Measurements from ENCODE around the gene SLC4A9. TPM values are rescaled to one million over a fixed set of nuclear protein-coding genes. Genes with fewer than 3 reads are reported as not detected.
"Not testable (repeated sequence)": the region's sequence is repeated elsewhere in the genome, so short reads cannot be mapped to it uniquely, and the experiment has no call there.

SLC4A9 gene
- total RNA-seq, 1 donor from 2014 or later = 0.06 TPM

- DNase-seq (ENCODE audit: extremely low read depth, low read depth, low spot score) = no peak
These were observed 22.1 kb upstream of the SLC4A9 start for GRCh38 chr5:140337880-140338279.

DNA sequence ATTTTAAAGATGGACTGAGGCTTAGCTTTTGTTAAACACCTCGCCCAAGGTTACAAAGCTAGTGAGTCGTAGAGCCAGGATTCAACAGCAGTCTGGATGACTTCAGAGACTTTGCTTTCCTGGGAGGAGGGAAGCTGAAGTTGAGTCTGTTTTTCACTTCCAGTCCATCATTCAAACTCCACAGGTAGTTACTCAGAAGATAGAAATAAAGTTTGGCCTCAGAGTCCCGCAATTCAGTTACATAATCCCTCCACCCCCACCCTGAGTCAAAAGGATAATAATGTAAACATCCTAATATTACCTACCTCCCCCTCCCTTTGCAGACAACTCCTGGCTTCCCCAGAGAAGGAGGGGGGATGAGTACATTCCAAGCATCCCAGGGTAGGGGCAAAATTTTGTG is 21.7 kb upstream of the SLC4A9 start:
- DNase-seq (ENCODE audit: extremely low read depth, low read depth, low spot score) = no peak

- no peak for DNase-seq (ENCODE audit: extremely low read depth, low read depth, low spot score)
These were observed 21.1 kb upstream of the SLC4A9 start for GRCh38 chr5:140338908-140339307.

GRCh38 chr5:140339636-140340035 is 20.4 kb upstream of the SLC4A9 start:
- no peak for DNase-seq (ENCODE audit: extremely low read depth, low read depth, low spot score)

GRCh38 chr5:140340605-140341121 is 19.3 kb upstream of the SLC4A9 start:
- no peak for DNase-seq (ENCODE audit: extremely low read depth, low read depth, low spot score)

- no peak for DNase-seq (ENCODE audit: extremely low read depth, low read depth, low spot score)
These were observed 18.4 kb upstream of the SLC4A9 start for GRCh38 chr5:140341591-140341990.

DNA sequence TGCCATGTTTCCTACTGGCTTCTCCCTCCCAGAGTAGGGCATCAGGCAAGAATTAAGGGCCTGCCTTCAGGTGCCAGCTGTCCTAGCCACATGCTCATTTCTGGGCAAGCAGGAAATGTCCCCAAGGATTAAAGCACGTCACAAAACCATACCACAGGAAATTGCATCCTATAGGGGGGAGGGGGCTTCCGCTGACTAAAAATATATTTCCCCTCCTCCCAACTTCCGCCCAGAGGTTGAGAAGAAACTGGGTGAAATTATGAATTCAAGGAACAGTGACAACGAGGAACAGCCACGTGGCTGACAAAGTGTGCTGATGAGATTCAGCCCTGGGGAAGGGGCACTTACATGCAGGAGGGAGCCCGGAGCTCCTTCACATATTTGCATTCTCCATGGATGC is 17.7 kb upstream of the SLC4A9 start:
- DNase-seq (ENCODE audit: extremely low read depth, low read depth, low spot score) = peak; percentile 60

DNA sequence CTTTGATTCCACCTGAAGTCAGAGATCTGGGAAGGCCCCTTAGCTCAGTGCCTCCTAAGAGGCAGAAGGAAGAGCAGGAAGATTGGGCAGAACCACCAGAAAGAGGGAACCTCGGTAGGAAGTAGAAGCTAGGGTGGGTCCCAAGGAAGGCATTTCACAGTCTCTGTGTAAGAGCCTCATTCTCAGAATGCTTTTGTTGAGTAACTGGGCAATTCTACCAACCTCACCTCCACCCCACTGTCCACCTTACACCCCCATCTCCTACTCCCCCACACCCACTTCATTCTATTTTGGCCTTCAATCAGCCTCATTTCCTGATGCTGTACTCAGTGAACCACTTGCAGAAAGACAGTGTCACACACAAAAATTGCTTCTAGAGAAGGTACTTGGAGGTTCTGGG is 17.1 kb upstream of the SLC4A9 start:
- no peak for DNase-seq (ENCODE audit: extremely low read depth, low read depth, low spot score)

DNA sequence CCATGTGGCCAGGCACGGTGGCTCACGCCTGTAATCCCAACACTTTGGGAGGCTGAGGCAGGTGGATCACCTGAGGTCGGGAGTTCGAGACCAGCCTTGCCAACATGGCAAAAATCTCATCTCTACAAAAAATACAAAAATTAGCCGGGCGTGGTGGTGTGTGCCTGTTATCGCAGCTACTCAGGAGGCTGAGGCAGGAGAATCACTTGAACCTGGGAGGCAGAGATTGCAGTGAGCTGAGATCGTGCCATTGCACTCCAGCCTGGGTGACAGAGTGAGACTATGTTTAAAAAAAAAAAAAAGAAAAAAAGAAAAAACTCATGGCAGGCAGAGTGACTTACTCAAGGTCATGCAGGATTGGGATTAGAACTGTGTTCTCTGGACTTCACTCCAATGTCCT is 16.1 kb upstream of the SLC4A9 start:
- not testable (repeated sequence) for DNase-seq (ENCODE audit: extremely low read depth, low read depth, low spot score)

DNA sequence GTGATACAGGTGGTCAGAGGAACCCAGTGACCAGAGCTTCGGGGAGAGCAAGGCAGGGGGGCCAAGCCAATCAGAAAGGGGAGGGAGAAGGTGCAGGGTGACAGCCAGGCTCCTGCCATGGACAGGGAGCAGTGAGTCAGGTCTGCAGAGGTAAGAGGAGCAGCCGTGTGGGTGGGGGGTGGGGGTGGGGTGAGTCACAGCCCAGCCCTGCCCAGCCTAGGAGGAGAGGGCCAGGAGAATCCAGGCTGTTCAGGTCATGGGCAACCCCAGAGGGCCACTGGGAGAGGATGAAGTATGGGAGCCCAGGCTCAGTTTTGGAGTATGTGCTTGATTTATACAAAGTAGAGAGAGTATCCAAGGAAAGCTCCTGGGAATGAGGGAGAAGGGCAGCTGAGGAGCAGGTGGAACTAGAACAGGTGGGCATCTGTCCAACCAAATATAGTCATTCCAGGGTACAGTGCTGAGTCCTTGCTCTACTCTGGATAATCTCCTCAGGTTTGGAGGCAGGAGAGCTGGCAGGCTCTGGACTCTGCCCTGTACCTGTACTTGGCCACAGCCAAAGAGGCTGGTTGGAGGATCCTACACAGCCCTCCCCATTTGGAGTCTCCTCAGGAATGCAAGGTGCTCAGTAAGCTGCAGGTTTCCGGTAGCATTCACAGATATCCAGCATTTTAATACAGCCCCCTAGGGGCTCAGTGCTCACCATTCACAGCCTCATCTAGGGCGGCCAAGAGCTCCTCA is 15.1 kb upstream of the SLC4A9 start:
- no peak for DNase-seq (ENCODE audit: extremely low read depth, low read depth, low spot score)

- no peak for DNase-seq (ENCODE audit: extremely low read depth, low read depth, low spot score)
These were observed 14.1 kb upstream of the SLC4A9 start for GRCh38 chr5:140345919-140346347.

- DNase-seq (ENCODE audit: extremely low read depth, low read depth, low spot score) = no peak
These were observed 13.4 kb upstream of the SLC4A9 start, which contains the start of gene HBEGF for GRCh38 chr5:140346348-140347221. TSS of gene HBEGF (minus strand) at chr5:140346603. CDS start at chr5:140346328, 275 bp downstream.

- DNase-seq (ENCODE audit: extremely low read depth, low read depth, low spot score) = no peak
These were observed 12.6 kb upstream of the SLC4A9 start for GRCh38 chr5:140347360-140347759.

DNA sequence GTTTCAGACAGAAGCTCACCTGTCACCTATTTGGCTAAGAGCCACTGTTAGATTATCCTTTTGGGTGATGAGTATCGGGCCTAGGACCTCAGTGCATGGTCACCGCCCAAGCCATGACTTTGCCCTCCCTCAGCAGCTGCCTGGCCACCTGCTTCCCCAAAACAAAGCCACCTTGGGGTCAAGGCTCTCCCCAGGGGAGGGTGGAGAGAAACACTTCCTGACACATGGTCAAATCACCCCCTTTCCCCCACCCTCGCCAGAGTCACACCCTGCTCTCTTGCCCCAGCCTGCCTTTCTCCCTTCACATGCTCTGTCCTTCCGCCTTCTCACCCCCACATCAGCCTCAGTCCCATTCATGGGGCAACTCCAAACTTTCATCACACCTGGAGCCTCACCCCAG is 11.9 kb upstream of the SLC4A9 start:
- no peak for DNase-seq (ENCODE audit: extremely low read depth, low read depth, low spot score)

DNA sequence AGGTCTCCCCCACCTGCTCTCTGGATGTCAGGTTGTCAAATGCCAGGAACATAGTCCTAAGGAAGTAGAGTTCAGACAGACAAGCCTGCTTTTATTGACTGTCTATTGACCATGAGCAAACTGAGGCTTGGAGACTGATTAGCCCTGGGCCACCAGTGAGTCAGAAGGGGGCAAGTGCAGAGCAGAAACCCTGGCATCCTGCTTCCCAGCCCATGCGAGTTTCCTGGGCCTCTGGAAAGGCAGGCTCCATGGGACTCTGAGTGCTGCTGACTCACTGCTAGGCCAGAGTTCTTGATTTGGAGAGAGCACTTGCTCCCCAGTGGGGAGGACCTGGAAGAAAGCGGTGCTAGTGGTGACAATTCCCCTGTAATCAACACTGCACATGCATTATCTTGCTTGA is 10.8 kb upstream of the SLC4A9 start:
- DNase-seq (ENCODE audit: extremely low read depth, low read depth, low spot score) = no peak

- peak; percentile 68 for DNase-seq (ENCODE audit: extremely low read depth, low read depth, low spot score)
These were observed 8.2 kb upstream of the SLC4A9 start for GRCh38 chr5:140351609-140352334.

GRCh38 chr5:140355546-140355945 is 4.4 kb upstream of the SLC4A9 start:
- no peak for DNase-seq (ENCODE audit: extremely low read depth, low read depth, low spot score)

DNA sequence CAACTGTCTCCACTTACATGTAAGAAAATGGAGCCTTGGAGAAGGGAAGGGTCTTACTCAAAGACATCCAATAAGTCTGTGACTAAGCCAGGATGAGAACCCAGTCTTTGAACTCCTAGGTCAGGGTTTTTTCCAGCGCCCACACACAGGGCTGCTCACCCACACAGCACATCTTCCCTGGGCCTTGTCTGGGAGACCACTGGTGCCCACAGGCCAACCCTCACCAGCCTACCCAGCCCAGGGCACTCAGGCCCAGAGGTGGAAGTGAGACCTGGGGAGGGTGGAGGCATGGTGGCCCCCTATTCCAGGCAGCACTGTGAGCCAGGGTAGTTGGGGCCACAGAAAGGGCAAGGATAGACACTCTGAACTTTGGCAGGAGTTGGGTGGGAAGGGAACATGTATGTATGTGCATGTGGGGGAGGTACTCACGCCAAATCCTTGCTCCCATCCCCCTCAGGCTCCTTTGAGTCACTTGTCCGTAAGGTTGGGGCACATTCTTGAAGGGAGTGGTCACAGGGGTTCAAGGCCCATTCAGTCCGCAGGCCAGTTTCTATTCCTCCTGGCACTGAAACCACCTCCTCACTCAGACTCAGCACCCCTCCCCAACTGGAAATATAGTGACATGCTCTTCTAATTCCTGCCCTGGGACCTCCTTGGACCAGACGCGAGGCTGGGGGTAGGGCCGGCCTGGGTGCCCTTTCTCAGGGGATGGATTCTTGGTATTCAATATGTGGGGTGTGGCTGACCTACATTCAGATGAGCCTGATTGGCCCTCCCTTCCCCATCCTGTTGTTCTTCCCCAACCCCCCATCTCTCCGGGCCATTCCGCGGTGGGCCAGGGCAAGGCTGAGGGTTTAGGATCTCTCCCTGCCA is 2.9 kb upstream of the SLC4A9 start:
- DNase-seq (ENCODE audit: extremely low read depth, low read depth, low spot score) = no peak

DNA sequence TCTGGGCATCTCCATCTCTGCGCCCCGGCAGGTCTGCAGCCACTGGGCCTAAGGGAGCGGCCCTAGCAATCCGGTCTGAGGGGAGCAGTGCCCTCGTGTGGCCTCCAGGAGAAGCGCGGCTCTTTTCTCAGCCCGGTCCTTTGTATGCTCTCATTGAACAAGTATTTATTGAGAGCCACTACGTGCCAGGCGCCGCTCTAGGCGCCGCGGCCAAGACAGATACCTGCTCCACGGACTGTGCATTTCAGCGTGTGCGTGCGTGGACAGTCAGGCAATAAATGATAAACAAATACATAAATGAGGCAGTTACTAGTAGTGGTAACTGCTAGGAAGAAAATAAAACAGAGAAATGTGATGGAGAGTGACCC is 2.3 kb upstream of the SLC4A9 start:
- DNase-seq (ENCODE audit: extremely low read depth, low read depth, low spot score) = no peak

- DNase-seq (ENCODE audit: extremely low read depth, low read depth, low spot score) = no peak
These were observed 1.2 kb upstream of the SLC4A9 start for GRCh38 chr5:140358738-140359310.

Data from glomerular endothelial cell (primary cell).